ENCODE results near the gene TM9SF2.

GRCh38 chr13:99566125-99567083 lies 65.1 kb downstream of the TM9SF2 start:
- no peak for TF ChIP-seq CTCF (IDR thresholded peaks at IDR 0.05)
- TF ChIP-seq POLR2AphosphoS5 (IDR thresholded peaks at IDR 0.05; ENCODE audit: low read depth, low read length) = no peak
- no peak for TF ChIP-seq REST (IDR thresholded peaks at IDR 0.05; ENCODE audit: insufficient read depth in 1 of 2, low read depth in 2 of 2, low read length in 1 of 2)
- no peak for TF ChIP-seq TCF7L2 (IDR thresholded peaks at IDR 0.05; ENCODE audit: low read depth, low read length)
- no peak for TF ChIP-seq SIN3A (IDR thresholded peaks at IDR 0.05; ENCODE audit: borderline replicate concordance, insufficient read depth, low read depth, low read length)

Data from Panc1 (cell line).